GM21526 (cell line): ENCODE measurements around the gene SEMA5B.

Source experiments
- ATAC-seq: cut with Tn5 transposase; IDR thresholded peaks from one replicate; pipeline ENCODE4 v1.9.1; 2021; ENCODE audit warnings: moderate library complexity; ENCODE audit not compliant: unreplicated experiment, low FRiP score

SEMA5B gene

GRCh38 chr3:122977746-122978466, 49.7 kb downstream of the SEMA5B start:
- ATAC-seq, result no peak

- ATAC-seq, result no peak
These were observed 51.7 kb downstream of the SEMA5B start for GRCh38 chr3:122975924-122976293.

GRCh38 chr3:122975163-122975923, 52.2 kb downstream of the SEMA5B start:
- no peak for ATAC-seq

- ATAC-seq, result no peak
These were observed 52.8 kb downstream of the SEMA5B start for GRCh38 chr3:122974764-122975162.

GRCh38 chr3:122973893-122974615, 53.5 kb downstream of the SEMA5B start:
- no peak for ATAC-seq

GRCh38 chr3:122972141-122972540, 55.4 kb downstream of the SEMA5B start:
- ATAC-seq, result no peak

GRCh38 chr3:122969585-122970469, 57.7 kb downstream of the SEMA5B start:
- no peak for ATAC-seq

GRCh38 chr3:122967765-122968164, 59.8 kb downstream of the SEMA5B start:
- ATAC-seq, result no peak

- ATAC-seq, result no peak
These were observed 60.2 kb downstream of the SEMA5B start for GRCh38 chr3:122967356-122967755.

GRCh38 chr3:122966045-122966444, 61.5 kb downstream of the SEMA5B start:
- ATAC-seq, result no peak

- no peak for ATAC-seq
These were observed 62.8 kb downstream of the SEMA5B start for GRCh38 chr3:122964811-122965210.

GRCh38 chr3:122962149-122962548, 65.4 kb downstream of the SEMA5B start:
- ATAC-seq, result no peak

GRCh38 chr3:122961146-122961545, 66.4 kb downstream of the SEMA5B start:
- ATAC-seq, result no peak

- ATAC-seq, result no peak
These were observed 66.9 kb downstream of the SEMA5B start for GRCh38 chr3:122960652-122961051.

- no peak for ATAC-seq
These were observed 68.2 kb downstream of the SEMA5B start for GRCh38 chr3:122959339-122959738.

- no peak for ATAC-seq
These were observed 69.6 kb downstream of the SEMA5B start for GRCh38 chr3:122957707-122958689.

GRCh38 chr3:122956693-122957455, 70.7 kb downstream of the SEMA5B start:
- ATAC-seq, result no peak

- no peak for ATAC-seq
These were observed 71.5 kb downstream of the SEMA5B start for GRCh38 chr3:122955916-122956692.
